CD4-positive, alpha-beta T cell treated with Interferon gamma for 1 hour (primary cell): ENCODE measurements around the gene WIPF1.
"Not testable (repeated sequence)": the region's sequence is repeated elsewhere in the genome, so short reads cannot be mapped to it uniquely, and the experiment has no call there.

ENCODE experiments used
- DNase-seq: peaks from one replicate; pipeline ENCODE4 v3.0.0-alpha.2; 2020

The WIPF1 gene

DNA sequence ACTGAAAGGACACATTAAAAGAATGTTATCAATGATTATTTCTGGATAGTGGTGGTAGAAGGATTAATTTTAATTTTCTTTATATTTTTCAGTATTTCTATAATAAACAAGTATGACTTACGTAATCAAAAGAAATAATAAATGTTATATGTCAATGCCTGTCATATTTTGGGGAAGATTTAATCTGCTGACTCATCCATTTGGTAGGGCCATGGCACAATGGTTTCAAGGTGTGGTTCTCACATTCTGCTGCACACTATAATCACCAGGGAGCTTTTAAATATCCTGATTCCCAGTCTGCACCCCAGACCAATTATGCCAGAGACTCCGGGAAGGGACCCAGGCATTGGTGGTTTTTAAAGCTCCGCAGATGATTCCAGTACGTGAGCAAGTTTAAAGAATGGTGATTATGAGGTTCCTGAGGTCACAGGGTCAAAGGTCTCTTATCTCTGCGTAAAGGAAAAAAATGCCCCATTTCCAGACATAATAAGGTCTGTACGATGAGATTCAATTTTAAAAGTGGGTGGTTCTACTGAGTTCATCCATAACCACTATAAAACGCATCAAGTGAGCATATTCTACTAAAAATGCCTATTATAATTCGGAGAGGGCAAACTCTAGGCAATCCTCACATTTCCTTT is 27.2 kb downstream of the WIPF1 start:
- no peak for DNase-seq

DNA sequence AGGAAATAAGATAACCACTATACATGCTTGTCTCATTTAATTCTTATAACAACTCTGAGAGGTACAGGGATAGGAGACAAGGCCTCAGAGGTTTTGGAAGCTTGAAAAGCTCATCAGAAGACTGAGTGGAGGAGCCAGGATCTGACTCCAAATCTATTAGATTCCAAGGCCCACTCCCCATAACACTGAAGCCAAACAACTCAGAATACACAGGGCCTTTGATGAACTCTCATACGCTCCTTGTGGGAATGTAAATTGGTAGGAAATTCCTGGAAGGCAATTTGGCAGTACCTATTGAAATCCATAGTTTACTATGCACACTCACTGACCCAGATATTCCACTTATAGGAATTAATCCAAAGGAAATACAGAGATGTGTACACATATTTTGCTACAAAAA is 27.9 kb downstream of the WIPF1 start:
- no peak for DNase-seq

DNA sequence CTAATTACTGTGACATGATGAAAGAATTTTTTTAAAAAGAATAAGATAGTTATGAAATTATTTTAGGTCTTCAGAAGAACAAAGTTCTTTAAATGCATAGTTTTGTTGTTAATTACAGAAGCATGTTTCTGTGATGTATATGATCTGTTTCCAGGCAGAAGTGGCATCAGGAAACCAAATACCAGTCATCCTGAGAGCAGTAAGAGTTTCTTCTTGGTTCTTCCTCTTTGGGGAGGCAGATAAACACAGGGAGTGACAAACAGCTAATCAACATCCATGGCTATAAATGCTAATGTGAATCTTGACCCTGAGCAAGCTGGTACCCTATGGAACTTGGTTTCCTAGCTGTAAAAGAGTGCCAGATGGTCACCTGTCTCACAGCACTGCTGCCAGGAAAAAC is 29.2 kb downstream of the WIPF1 start:
- DNase-seq: no peak

DNA sequence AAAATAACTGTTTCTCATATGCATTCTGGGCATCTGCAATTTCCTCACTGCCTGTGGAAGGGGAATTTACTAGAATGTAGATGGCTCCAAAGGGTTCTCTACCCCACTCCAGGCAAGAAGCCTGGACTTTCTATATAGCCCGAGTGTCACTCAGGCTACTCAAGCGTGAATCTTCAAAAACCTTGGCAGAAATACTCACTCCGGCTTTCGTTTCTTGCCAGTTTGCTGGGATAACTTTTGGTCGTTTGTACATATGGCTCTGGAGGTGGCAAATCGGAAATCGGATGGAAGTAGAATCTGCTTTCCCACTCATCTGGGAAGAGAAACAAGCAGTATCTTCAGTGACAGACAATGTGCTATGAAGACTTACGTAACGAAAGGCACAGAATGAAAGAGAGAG is 30.7 kb downstream of the WIPF1 start:
- no peak for DNase-seq

GRCh38 chr2:174563530-174564282 is 33.9 kb downstream of the WIPF1 start:
- DNase-seq: no peak

GRCh38 chr2:174561972-174562370 is 35.6 kb downstream of the WIPF1 start:
- DNase-seq: no peak

DNA sequence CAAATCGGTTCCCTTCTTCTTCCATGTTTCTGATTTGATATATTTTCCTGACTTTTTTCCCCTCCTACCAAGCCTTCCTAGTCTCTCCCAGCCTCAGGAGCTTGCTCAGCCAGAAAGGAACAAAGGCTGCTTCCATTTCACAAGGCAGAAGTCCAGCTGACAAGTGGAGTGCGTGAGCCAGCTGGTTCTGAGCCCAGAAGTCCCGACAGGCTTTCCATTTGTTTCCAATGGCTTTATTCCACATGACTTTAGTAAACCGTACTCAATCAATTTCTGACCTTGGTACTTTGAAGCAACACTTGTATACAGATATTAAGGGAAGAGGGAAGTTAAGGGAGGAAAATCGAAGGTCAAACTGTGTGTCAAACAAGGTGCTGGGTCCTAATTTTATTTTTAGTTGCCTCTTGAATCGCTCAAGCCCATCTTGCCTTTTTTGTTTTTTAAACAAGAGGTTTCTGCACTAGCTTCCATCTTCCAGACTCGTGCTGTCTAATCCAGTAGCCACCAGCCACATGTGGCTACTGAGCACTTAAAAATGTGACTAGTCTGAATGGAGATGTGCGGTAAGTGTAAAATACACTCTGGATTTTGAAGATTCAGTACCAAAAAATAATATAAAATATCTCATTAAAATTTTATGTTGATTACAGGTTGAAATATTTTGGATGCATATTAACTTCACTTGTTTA is 36.2 kb downstream of the WIPF1 start:
- DNase-seq: no peak

- no peak for DNase-seq
Observed at GRCh38 chr2:174560737-174561136, 36.9 kb downstream of the WIPF1 start.

DNA sequence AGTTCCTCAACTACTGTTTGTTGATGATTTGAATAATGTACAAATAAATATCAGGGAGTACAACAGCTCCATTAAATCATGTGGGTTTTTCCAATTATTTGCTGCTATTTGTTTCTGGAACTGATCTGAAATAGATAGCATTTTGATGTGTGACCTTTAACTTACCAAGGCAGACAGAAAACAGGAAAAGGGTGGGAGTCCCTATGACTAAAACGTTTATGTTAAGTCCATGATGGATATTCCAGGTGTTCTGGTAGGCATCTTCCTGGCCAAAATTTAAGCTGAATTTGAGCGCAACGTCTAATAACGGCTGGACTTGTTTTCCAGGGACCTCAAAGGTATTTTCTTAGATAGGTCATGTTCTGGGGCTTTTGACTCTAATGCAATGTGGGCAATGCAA is 41.6 kb downstream of the WIPF1 start:
- no peak for DNase-seq

- no peak for DNase-seq
Observed at GRCh38 chr2:174554529-174555150, 43.0 kb downstream of the WIPF1 start.

GRCh38 chr2:174553811-174554493 is 43.7 kb downstream of the WIPF1 start:
- DNase-seq: peak; percentile 7

DNA sequence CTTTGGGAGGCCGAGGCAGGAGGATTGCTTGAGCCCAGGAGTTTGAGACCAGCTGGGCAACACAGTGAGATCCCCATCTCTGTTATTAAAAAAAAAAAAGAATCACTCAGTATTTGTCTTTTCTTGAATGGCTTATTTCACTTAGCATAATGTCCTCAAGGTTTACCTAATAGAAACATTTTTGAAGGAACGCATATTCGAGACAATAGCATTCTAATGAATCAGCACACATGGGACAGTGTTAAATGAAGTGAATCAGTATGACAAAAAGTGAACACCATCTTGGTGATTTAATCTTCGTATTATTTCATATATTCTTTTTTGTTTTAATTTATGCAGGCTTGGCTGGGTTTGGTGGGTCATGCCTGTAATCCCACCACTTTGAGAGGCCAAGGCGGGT is 44.7 kb downstream of the WIPF1 start:
- no peak for DNase-seq

GRCh38 chr2:174551697-174552096 is 45.9 kb downstream of the WIPF1 start:
- DNase-seq: no peak

DNA sequence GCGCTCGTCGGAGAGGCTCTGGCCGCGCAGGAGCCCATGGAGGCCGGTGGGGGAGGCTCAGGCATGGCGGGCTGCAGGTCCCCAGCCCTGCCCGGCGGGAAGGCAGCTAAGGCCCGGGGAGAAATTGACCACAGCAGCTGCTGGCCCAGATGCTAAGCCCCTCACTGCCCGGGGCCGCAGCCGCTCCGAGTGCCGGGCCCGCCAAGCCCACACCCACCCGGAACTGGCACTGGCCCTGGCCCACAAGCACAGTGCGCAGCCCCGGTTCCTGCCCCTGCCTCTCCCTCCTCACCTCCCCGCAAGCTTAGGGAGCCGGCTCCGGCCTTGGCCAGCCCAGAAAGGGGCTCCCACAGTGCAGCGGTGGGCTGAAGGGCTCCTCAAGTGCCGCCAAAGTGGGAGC is 49.0 kb downstream of the WIPF1 start:
- not testable (repeated sequence) for DNase-seq

- DNase-seq: not testable (repeated sequence)
Observed at GRCh38 chr2:174548021-174548420, 49.6 kb downstream of the WIPF1 start.

GRCh38 chr2:174546519-174547506 is 50.8 kb downstream of the WIPF1 start:
- DNase-seq: peak; percentile 33

GRCh38 chr2:174545240-174545639 is 52.4 kb downstream of the WIPF1 start:
- no peak for DNase-seq

GRCh38 chr2:174544802-174545201 is 52.8 kb downstream of the WIPF1 start:
- DNase-seq: no peak

GRCh38 chr2:174544156-174544555 is 53.4 kb downstream of the WIPF1 start:
- DNase-seq: no peak

DNA sequence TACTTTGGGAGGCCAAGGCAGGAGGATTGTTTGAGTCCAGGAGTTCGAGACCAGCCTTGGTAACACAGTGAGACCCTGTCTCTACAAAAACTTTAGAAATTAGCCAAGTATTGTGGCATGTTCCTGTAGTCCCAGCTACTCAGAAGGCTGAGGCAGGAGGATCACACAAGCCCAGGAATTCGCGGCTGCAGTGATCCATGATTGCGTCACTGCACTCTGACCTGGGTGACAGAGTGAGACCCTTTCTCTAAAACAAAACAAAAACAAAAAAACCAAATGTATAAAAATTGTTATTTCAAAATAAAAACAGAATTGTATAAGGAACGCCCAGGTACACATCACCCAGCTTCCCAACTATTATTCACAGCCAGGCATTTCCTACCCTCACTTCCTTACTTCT is 56.7 kb downstream of the WIPF1 start:
- DNase-seq: no peak
